Chondrocyte (in vitro differentiated cells): ENCODE data around the gene CLTCL1. TPM values are rescaled to one million over a fixed set of nuclear protein-coding genes. Genes with fewer than 3 reads are reported as not detected.
"Not testable (repeated sequence)": the region's sequence is repeated elsewhere in the genome, so short reads cannot be mapped to it uniquely, and the experiment has no call there.

ENCODE experiments used
- DNase-seq: peaks from one replicate; pipeline ENCODE4 v3.0.0; 2021; ENCODE audit warnings: mixed read lengths, low spot score
- H3K27ac Mint-ChIP-seq: one replicate; pipeline ENCODE4 v1.8.0; 2021; ENCODE audit warnings: mild to moderate bottlenecking, moderate library complexity, mixed read lengths; ENCODE audit not compliant: unreplicated experiment
- H3K27me3 Mint-ChIP-seq: 2 replicates; pipeline ENCODE4 v1.8.0; 2021; ENCODE audit warnings: low read depth, mixed read lengths
- H3K36me3 Mint-ChIP-seq: 2 replicates; pipeline ENCODE4 v1.8.0; 2021; ENCODE audit warnings: low read depth, mixed read lengths
- H3K4me1 Mint-ChIP-seq: 2 replicates; pipeline ENCODE4 v1.8.0; 2021; ENCODE audit warnings: low read depth, mild to moderate bottlenecking, mixed read lengths
- H3K4me3 Mint-ChIP-seq: one replicate; pipeline ENCODE4 v1.8.0; 2021; ENCODE audit warnings: mild to moderate bottlenecking, moderate library complexity, mixed read lengths; ENCODE audit not compliant: unreplicated experiment
- H3K9me3 Mint-ChIP-seq: 2 replicates; pipeline ENCODE4 v1.8.0; 2021; ENCODE audit warnings: low read depth, mixed read lengths
- total RNA-seq: library from RNA; stranded (reverse); gene quantifications from 3 replicates; pipeline ENCODE4 v1.2.1, GENCODE V29; 2021
- TF ChIP-seq, protein P1 (sequence below): fragments of 200-600 bp; sonication (generic); IDR thresholded peaks from 2 replicates; pipeline ENCODE4 v1.5.0; 2021; ENCODE audit warnings: antibody characterized with exemption, mild to moderate bottlenecking, moderate library complexity

CLTCL1 gene
- total RNA-seq, 1 donor from 2014 or later, result 24.2 TPM

GRCh38 chr22:19206287-19206686 is 85.2 kb downstream of the CLTCL1 start:
- TF ChIP-seq, protein P1, sequence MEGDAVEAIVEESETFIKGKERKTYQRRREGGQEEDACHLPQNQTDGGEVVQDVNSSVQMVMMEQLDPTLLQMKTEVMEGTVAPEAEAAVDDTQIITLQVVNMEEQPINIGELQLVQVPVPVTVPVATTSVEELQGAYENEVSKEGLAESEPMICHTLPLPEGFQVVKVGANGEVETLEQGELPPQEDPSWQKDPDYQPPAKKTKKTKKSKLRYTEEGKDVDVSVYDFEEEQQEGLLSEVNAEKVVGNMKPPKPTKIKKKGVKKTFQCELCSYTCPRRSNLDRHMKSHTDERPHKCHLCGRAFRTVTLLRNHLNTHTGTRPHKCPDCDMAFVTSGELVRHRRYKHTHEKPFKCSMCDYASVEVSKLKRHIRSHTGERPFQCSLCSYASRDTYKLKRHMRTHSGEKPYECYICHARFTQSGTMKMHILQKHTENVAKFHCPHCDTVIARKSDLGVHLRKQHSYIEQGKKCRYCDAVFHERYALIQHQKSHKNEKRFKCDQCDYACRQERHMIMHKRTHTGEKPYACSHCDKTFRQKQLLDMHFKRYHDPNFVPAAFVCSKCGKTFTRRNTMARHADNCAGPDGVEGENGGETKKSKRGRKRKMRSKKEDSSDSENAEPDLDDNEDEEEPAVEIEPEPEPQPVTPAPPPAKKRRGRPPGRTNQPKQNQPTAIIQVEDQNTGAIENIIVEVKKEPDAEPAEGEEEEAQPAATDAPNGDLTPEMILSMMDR, result no peak
- H3K36me3 Mint-ChIP-seq, result peaks cover 36% of the 10 kb centered on the region
- no peaks in the 10 kb centered on the region for H3K9me3 Mint-ChIP-seq
- no peak overlapping the region for H3K27ac Mint-ChIP-seq
- no peaks in the 10 kb centered on the region for H3K27me3 Mint-ChIP-seq
- no peaks in the 10 kb centered on the region for H3K4me1 Mint-ChIP-seq
- H3K4me3 Mint-ChIP-seq, result no peak overlapping the region
- DNase-seq, result peak; percentile 18

DNA sequence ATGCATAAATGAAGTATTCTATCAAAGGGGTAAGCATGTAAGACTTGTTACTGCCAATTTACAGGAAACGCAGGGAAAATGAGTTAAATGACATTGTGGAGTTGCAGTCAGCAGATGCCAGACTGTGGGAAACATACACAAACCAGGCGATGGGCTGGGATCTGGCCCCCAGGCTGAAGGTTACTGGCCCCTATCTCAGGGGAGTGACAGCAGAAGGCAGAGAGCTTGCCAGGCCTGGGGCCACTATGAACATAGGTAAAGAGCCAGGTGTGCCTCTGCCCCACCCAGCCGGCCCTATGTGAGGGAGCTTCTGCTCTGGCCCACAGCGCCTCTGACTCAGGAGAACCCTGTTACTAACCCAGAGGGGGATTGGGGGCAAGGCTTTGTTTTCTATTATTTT is 86.9 kb downstream of the CLTCL1 start:
- DNase-seq, result peak; percentile 52
- no peaks in the 10 kb centered on the region for H3K27me3 Mint-ChIP-seq
- TF ChIP-seq, protein P1, result no peak
- H3K4me3 Mint-ChIP-seq, result no peak overlapping the region
- no peak overlapping the region for H3K27ac Mint-ChIP-seq
- no peaks in the 10 kb centered on the region for H3K9me3 Mint-ChIP-seq
- peaks cover 34% of the 10 kb centered on the region for H3K36me3 Mint-ChIP-seq
- H3K4me1 Mint-ChIP-seq, result no peaks in the 10 kb centered on the region

DNA sequence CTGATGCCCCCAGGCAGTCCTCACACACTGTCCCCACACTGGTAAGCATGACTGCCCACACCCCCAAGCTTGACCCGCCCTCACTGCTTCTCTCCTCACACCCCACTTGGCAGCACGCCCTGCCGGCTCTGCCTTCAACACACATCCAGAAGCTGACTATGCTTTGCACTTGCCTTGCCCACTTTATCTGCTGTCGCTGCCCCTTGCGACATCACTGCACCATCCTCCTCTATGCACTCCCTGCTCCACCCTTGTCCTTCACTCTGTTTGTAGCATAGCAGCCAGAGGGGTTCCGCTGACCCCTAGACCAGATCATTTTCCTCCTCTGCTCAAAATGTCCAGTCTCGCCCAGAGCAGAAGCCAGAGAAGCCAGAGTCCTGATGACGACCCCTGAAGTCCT is 87.7 kb downstream of the CLTCL1 start:
- H3K4me1 Mint-ChIP-seq, result no peaks in the 10 kb centered on the region
- H3K4me3 Mint-ChIP-seq, result no peak overlapping the region
- H3K9me3 Mint-ChIP-seq, result no peaks in the 10 kb centered on the region
- TF ChIP-seq, protein P1, result no peak
- peaks cover 30% of the 10 kb centered on the region for H3K36me3 Mint-ChIP-seq
- H3K27me3 Mint-ChIP-seq, result no peaks in the 10 kb centered on the region
- peak; percentile 77 for DNase-seq
- no peak overlapping the region for H3K27ac Mint-ChIP-seq

GRCh38 chr22:19202799-19203186 is 88.7 kb downstream of the CLTCL1 start:
- peaks cover 29% of the 10 kb centered on the region for H3K36me3 Mint-ChIP-seq

DNA sequence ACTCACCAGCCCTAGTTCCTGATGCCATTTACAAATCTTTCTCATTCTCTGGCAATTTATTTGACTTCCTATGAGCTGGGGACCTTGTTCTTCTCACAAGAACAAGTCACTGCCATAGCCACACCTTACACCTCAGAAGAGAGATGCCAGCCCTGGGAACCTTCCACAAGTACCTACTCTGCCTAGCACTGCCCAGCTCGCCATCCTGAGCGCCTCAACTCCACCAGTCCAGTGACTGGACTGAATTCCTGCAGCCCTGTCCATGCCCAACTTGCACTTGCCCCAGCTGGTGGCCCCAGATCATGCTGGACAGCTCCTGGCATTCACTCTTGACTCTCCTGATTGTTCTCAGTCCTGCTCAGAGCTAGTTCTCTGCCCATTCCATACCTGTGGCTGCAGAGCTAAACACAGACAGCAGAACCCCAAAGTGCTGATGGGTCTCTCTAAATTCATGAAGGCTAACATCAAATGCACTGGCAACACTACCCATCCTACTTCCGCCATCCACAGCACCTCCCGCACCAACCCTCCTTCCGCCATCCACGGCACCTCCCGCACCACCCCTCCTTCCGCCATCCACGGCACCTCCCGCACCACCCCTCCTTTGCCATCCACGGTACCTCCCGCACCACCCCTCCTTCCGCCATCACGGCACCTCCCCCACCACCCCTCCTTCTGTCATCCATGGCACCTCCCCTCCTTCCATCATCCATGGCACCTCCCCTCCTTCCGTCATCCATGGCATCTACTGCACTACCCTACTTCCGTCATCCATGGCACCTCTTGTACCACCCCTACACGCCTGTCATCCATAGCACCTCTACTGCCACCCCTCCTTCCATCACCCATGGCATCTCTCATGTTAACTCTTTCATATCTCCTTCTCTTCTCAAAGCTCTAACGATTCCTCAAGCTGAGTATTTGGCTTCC is 89.4 kb downstream of the CLTCL1 start:
- H3K9me3 Mint-ChIP-seq, result no peaks in the 10 kb centered on the region
- DNase-seq, result peak; percentile 94

More at GRCh38 chr22:19202799-19203186, 88.7 kb downstream of the CLTCL1 start:
- H3K9me3 Mint-ChIP-seq, H3K4me3 Mint-ChIP-seq, H3K4me1 Mint-ChIP-seq, DNase-seq, H3K27me3 Mint-ChIP-seq: not testable (repeated sequence)
- peak overlapping the region; percentile 22 for H3K27ac Mint-ChIP-seq

More for the DNA sequence above, 89.4 kb downstream of the CLTCL1 start:
- Mint-ChIP-seq H3K4me1 (no peaks in the 10 kb centered on the region), H3K4me3 (no peak overlapping the region), H3K27ac (peak overlapping the region; percentile 22), H3K36me3 (peaks cover 31% of the 10 kb centered on the region), H3K27me3 (no peaks in the 10 kb centered on the region)
- TF ChIP-seq, protein P1, result no peak
